Fibroblast of skin of abdomen (primary cell): ENCODE data around the gene ESR2.
"Not testable (repeated sequence)": the region's sequence is repeated elsewhere in the genome, so short reads cannot be mapped to it uniquely, and the experiment has no call there.

Source experiments
- DNase-seq: peaks from one replicate; pipeline ENCODE4 v3.0.0-alpha.2; 2013

The ESR2 gene

DNA sequence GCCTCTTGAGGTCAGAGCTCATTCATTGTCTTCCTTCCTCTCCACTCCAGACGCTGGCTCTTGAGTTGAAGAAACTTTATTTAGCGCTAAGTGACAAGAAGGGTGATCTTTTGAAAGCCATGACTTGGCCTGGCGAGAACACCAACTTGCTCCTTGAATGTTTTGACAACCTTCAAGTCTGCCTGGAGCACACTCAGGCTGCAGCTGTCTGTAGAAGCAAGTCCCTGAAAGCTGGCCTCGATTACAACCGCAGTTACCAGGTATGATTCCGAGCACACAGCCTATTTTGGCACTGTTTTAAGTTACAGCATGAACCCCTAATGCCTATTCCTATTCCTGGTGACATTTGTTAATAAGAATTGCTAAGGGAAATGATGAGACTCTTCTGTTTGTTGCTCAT is 167.6 kb downstream of the ESR2 start:
- no peak for DNase-seq

DNA sequence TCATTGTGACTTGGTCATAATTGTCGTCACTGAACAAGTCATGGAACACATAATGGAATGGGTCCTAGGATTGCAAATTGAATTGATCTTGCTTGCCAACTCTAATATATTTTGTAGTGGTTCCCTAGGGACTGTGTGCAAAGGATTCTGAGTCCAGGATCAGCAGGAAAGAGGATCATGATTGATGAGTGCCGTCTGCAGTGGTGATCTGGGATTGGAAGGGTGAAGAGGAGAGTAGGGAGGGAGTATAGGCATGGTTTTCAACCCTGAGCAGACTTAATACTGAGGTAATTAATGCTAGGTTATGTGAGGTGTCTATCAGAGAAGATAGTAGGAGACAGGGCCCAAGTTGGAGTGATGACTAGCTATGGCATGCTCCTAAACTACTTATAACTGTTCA is 168.9 kb downstream of the ESR2 start:
- no peak for DNase-seq

DNA sequence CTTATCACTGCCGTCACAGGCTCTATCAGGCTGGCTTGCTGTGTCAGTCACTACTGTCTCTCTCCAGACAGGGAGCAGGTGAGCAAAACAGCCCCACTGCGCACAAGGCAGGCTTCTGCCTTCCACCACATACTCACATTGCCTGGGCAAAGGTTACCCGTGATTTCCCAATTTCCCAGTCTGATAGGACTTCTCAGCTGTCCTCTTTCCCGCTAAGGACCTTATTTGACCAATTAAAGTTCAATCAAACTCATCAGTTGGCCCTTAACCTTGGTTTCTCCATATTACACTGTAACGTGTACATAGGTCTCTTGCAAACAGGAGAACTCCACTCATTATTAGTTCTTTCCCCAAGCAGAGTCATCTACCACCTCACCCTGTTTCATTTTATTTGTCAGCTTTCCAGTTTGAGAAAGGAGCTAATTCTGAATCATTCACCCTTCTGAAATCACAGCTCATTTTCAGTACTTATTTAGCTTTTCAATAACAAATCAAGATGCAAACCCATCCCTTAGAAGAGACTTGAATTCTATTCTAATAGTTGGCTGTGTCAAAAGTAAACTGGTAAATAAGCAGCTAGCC is 170.8 kb downstream of the ESR2 start:
- no peak for DNase-seq

DNA sequence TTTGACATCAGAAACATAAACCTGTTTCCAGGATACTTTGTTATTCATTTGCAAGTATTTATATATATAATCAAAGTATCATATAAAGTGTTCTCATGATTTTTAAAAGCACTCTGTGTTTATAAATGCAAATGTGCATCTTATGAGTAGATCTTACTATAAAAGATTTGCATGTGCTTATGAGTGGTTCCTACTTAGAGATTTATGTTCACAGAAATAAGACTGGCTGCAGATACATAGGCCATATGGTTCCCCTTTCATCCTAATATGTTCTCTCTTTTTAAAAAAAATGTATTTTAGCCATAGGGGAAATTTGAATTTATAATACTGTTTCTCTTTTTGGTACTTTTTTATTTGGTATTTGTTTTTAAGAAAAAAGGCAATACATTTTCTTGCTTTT is 174.2 kb downstream of the ESR2 start:
- no peak for DNase-seq

DNA sequence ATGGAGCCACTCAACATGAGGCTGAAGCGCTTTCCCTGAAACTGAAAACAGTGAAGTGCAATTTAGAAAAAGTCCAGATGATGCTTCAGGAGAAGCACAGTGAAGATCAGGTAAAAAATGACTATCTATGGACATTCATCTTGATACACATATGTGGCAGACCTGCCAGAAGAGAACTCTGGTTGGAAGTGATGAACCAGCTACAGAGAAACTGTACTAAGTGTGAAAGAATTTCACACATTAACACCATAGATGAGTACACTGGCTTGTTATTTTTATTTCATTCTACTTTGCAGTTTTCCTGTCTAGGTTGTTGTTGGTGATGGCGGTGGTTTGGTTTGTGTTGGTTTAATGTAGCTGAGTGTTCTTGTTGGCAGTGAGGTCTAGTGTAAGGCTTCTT is 174.7 kb downstream of the ESR2 start:
- peak; percentile 28 for DNase-seq

DNA sequence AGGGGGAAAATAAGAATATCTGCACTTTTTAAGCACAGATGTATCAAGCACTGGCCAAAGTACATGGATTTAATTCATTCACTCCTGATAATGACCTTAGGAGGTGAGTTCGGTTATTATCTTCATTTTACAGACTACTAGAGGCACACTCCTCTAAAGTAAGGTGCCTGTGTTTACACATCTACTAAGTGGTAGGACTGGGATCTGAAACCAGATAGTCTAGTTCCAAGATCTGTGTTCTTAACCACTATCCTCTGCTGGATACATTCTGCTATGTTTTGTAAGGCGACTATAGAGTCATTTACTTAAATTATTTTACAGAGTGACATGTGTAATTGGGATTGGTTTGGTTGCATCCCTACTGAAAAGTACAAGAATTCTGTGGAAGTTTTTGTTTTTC is 175.3 kb downstream of the ESR2 start:
- no peak for DNase-seq

DNA sequence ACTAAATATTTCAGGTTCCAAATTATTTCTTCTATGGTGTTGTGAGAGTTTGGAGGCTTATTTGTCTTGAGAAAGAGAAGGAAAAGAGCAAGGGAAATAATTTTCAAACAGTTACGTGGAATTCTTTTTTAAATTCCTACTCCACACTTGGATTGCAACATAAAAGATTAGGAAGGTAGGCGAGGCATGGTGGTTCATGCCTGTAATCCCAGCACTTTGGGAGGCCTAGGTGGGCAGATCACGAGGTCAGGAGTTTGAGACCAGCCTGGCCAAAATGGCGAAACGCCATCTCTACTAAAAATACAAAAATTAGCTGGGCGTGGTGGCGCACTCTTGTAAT is 175.8 kb downstream of the ESR2 start:
- not testable (repeated sequence) for DNase-seq

DNA sequence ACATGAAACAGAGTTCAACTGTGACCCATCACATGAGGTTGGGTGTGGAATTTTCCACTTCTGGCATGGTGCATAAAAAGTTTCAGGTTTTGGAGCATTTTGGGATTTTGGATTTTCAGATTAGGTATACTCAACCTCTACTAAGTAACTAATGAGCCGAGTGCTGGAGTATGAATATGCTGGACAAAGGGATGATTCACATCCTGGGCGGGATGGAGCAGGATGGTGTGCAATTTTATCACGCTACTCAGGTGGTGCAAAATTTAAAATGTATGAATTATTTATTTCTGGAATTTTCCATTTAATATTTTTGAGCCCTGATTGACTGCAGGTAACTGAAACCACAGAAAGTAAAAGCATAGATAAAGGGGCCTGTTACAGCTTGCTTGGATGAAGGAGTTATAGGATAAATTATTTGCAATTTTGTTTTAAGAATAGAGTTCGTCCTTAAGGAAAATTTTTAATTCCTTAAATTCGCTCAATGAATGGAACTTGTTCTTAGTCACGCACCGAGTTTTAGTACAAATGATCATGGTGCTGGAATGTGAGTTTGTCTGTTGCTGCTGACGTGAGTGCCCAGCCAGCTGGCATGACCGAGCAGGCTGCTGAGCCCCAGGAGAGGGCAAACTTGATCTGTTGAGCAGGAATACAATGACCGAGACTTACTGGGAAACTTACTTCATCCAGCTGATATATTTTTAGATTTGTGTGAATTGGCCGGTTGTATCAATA is 176.3 kb downstream of the ESR2 start:
- DNase-seq = no peak

DNA sequence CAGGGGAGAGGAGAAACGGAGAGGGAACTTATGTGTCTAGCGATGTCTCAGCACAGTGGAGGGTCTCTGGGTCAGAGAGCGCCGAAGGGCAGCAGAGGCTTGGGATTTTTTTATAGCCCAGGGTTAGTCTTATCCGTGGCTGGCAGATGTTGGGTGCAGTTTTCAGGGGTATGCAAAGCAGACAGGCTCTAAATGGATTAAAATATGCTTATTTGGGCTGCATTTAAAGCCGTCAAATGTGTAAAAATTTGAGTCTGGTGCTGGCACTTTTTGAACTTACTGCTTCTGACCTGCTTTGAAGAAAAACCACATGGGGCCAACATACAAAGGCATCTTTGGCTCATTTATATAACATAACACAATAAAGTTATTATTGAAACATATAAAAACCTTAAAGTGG is 178.8 kb downstream of the ESR2 start:
- no peak for DNase-seq

DNA sequence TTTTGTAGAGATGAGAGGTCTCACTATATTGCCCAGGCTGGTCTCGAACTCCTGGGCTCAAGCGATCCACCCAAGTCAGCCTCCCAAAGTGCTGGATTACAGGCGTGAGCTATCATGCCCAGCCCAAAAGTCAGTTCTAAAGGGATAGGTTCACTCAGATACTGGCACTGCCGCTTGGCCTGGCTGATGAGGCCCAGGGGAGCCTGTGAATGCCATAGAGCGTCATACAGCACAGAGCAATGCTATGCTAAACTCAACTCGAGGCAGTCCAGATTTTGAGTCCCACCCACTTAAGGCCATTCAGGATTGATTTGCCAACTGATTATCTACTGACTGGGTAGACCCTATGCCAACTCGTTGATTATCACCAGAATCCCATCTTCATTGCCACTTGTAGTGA is 179.4 kb downstream of the ESR2 start:
- no peak for DNase-seq

DNA sequence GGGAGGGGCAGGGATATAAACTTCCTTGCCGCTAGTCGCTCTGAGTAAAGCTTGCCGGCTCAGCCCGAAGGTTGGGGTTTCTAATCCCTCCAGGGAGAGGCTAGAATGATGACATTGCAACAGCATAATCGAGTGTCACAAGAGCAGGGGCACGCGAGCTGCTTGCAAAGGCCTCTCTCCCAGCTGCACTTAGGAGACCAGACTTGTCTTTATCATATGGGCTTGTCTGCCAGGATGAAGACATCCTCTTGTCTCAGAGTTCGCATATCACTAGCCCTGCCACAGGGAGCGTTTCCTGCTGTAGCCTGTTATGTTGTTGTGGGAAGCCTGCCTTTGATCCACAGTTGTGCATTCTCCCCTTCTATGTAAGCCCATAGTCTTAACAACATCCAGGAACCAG is 180.0 kb downstream of the ESR2 start:
- DNase-seq = no peak

DNA sequence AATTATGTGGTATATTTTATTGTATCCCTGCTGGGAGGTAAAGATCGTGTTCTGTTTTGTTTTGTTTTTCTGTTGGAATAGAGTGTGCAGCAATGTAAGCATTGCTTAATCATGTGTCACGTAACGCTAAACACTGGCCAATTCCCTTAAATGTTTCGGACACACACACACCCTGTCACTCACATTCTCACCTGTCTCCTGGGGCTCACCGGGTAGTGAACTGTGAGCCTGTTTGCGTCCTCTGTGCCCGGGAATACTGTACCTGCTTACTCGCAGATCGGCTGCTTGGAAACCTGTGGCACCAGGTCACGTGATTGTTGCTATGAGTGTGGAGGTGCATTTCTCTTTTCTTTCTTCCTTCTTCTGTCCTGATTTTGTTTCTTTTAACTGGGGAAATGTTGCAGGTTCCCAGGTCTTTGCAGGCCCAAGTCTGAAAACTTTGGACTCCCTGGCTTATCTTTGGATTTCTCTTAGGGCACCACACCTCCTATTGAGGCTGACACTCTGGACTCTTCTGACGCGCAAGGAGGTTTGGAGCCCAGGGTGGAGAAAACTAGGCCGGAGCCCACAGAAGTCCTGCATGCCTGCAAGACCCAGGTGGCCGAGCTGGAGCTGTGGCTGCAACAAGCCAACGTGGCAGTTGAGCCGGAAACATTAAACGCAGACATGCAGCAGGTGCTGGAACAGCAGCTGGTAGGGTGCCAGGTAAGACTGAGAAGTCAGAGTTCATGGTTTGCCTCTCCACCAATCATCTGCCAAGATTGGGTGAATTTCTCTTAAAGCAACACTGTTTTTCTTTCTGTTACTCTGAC is 181.1 kb downstream of the ESR2 start:
- DNase-seq = no peak

DNA sequence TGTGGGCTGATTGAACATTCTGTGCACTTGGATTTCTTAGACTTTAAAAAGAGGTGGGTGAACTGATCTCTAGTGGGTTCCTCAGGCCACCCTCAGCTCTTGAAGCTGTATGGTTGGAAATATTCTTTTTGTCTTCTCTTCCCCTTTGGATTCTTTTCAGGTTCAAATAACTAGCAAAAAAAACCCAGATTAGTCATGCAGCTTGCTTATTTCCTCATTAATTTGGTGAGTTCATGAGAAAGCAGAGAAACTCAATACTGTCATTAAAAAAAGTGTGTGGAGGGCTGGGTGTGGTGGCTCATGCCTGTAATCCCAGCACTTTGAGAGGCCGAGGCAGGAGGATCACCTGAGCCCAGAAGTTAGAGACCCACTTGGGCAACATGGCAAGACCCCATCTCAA is 183.4 kb downstream of the ESR2 start:
- DNase-seq = no peak

DNA sequence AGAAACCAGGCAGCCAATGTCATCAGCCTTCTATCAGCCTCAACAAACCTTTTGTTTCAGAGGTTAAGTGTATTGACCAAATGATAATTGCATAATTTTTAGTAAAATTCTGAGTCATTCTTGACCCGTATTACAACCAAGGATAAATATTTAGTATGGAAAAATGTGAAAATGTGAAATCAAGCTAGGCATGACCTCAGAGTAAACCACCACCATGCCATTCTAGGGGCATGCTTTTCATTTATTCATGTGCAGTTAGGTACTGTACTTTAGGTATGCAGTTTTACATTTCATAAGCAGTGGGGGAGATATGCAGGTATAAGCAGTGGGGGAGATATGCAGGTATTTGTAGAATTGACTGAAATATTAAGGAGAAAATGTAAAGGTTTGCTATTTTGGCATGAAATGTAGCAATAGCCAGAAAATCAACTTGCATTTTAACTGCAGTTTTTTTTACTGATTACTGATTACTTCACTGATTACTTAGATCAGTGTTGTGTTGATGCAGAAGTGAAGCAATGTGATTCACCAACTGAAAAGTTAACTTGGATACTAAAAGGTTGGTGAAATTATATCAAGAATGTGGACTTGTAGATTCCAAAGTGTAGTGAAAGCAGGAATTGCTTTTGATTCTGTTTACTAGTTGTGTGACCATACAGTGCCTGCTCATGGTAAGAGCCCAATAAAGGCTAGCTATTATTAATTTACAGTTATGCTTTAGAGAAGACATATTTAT is 184.2 kb downstream of the ESR2 start:
- DNase-seq = no peak

DNA sequence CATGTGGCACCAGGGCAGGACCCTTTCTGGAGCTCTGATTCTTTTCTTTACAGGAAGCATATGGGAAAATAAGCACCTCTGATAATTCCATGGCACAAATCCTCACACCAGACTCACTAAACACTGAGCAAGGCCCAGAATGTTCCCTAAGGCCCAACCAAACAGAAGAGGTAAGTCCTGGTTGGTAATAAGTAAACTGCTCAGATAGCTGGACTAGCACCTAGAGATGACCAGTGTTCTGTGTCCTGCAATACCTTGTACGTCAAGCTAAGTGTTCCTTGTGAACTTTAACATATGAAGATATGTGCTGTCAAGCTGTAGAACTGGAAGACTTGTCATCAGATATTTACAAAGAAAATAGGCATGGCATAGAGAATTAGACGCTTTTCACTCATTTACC is 186.7 kb downstream of the ESR2 start:
- no peak for DNase-seq

DNA sequence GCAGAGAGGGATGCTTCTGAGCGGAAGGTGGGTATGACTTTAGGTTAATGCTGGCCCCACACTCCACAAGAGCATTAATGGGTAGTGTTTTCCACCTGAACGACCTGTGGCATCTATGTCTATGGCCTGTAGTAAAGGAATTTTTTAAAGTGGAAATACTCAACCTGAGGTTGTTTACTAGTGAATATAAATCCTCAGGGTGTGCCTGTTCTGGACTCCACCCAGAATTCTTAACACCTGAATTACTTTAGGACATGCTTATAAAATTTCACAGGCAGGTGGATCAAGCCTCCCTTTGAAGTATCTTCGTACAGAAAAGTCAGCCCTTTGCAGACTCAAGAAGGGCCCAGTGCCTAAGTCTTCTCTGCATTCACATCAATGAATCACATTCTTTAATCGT is 196.1 kb downstream of the ESR2 start:
- DNase-seq = no peak

DNA sequence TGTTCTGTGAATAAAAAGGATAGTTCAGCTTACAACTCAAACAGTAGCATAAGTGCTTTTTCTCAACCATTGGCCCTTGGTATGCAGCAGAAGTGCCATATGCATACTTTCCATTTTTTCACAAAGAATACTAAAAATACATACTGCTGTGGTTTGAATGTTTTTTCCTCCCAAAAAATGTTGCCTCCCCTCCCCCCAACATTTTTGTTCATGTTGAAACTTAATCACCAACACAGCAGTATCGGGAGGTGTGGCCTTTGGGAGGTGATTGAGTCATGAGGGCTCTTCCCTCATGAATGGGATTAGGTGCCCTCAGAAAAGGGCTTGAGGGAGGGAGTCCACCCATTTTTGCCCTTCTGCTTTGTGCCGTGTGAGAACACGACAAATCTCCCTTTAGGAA is 198.6 kb downstream of the ESR2 start:
- peak; percentile 85 for DNase-seq

DNA sequence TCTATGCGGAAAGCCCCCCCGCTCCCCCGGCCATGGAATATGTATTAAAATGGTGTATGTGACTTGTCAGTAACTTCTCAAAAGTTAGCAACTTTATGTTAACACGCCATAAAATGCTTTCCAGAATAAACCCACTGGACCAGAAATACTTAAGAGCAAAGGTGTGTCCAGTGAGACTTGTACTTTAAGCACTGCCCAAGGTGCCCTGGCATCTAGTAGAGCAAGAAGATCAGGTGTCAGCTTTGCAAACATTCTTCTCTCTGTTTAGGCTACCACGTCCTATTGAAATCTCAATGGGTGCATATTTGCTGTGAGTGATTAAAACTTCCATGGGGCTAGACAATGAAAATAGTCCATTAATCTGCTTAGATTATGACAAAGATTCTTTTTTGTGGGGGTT is 201.2 kb downstream of the ESR2 start:
- DNase-seq = no peak

DNA sequence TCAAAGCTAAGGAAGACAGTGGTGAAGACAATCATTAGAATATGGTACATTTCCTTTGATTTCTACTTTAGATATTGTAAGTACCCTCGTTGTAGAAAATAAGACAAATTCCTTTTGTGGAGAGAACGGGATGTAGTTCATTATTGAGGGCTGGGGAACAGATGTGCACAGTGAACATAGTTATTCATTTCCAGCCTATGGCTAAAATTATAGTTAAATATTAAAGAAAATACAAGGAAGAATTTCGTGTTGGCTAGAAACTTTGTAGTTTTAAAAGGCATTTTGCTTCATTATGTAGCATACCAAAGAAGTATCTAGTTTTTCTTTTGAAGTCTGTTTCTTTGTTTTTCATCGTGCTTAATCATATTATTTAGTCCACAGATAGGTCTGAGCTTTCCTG is 201.8 kb downstream of the ESR2 start:
- DNase-seq = no peak

DNA sequence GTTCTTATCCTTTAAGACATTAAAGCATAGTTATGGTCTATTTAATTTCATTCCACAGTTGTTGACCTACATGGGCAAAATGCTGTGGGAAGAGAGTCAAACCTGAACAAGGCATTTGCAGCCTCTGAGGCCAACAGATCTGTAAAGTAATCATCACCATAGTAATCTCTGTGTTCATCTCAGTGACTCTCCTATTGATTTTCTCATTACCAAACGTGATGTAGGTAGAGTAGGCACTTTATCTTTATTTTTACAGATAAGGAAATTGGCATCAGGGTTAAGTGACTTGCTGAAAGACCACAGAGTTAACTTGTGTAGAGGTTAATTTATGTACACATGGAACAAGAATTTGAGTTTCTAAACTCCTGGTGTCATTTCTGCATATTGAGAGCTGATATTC is 203.0 kb downstream of the ESR2 start:
- no peak for DNase-seq

DNA sequence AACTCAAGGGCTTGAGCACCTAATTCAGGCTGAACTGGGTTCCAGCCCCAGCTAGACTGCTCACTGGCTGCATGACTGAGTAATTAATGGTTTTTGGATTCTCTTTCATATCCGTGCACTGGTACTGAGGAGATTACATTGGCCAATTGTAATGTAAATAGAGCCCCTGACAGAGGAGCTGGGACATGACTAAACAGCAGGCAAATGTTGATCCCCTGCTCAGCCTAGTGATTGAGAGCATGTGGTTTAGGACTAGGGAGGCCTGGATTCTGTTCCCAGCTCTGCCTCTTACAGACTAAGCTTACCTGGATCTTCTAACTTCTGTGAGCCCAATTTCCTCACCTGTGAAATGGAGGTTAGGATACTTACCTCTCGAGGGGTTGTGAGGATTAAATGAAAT is 204.3 kb downstream of the ESR2 start:
- DNase-seq = peak; percentile 16

DNA sequence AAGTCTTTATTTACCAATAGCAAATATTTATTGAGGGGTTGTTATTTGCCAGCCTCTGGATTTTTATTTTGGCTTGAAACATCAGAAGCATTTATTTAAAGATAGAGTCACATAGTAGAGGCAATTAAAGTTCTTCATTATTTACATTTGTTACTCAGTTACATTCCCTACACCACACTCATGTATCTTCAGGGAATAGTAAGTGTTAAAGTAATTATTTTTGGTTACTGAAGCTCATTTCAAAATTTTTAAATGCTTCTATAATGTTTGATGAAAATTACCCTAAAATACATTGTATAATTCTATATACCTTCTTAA is 205.6 kb downstream of the ESR2 start:
- DNase-seq = no peak

DNA sequence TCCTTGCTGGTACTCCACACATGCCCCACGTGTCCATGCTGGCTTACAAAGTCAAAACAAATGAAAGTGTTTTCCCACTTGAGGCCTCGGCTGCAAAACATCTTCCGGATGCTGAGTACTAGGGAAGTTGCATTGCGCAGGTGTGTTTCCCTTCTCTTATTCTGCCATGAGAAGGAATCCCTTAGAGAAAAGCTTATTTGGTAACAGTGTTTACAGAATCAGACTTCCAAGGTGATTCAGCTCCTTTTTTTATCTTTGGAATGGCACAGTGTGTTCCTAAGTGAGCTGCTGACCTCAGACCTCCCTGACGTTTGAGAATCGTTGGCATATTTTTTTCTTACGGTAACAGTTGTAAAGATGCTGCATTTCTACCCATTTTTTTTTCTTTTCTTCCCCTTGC is 211.3 kb downstream of the ESR2 start:
- no peak for DNase-seq
